C4-2B (cell line): ENCODE data around the gene CEP170.
"Not testable (repeated sequence)": the region's sequence is repeated elsewhere in the genome, so short reads cannot be mapped to it uniquely, and the experiment has no call there.

ENCODE experiments used
- H3K27ac ChIP-seq: fragments of 450-650 bp; 2 replicates; pipeline ENCODE4 v1.5.1; 2017
- ZFX ChIP-seq: fragments of 450-650 bp; IDR thresholded peaks from 2 replicates; pipeline ENCODE4 v1.6.1; 2017
- TF ChIP-seq, protein P1 (sequence below): fragments of 450-650 bp; conservative IDR thresholded peaks from 2 replicates; pipeline ENCODE4 v1.5.1; 2017; ENCODE audit warnings: mild to moderate bottlenecking

The CEP170 gene

DNA sequence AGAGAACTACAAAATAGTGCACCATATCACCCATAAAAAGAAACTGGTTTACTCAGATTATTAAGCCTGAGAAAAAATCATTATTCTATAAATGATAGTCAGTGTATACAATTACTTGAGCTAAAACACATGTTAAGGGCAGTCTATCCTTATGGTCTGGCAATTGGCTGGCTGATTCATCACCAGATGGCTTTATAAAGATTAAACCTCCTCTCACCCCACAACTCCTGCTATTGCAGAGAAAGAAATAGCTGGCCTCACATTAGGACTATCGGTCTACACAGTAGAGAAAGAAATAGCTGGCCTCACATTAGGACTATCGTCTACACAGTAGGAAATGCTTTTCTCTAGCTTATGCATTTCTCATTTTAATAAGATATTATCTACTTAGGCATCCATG, 21.2 kb downstream of the CEP170 start:
- no peak overlapping the region for H3K27ac ChIP-seq
- TF ChIP-seq, protein P1, sequence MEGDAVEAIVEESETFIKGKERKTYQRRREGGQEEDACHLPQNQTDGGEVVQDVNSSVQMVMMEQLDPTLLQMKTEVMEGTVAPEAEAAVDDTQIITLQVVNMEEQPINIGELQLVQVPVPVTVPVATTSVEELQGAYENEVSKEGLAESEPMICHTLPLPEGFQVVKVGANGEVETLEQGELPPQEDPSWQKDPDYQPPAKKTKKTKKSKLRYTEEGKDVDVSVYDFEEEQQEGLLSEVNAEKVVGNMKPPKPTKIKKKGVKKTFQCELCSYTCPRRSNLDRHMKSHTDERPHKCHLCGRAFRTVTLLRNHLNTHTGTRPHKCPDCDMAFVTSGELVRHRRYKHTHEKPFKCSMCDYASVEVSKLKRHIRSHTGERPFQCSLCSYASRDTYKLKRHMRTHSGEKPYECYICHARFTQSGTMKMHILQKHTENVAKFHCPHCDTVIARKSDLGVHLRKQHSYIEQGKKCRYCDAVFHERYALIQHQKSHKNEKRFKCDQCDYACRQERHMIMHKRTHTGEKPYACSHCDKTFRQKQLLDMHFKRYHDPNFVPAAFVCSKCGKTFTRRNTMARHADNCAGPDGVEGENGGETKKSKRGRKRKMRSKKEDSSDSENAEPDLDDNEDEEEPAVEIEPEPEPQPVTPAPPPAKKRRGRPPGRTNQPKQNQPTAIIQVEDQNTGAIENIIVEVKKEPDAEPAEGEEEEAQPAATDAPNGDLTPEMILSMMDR: no peak
- no peak for TF ChIP-seq ZFX

DNA sequence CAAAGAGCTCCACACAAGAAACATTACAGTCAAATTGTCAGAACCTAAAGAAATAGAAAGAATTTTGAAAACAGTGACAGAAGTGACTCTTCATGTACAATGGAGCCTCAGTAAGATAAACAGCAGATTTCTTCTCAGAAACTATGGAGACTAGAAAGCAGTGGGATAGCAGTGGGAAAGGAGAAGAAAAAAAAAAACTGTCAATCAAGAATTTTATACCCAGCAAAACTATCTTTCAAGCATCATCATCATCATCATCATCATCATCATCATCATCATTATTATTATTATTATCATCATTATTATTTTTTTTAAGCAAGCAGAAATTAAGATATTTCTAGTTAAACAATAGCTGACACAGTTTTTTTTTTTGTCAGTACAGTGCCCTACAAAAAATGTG, 24.2 kb downstream of the CEP170 start:
- TF ChIP-seq ZFX: no peak
- TF ChIP-seq, protein P1: no peak
- no peak overlapping the region for H3K27ac ChIP-seq

DNA sequence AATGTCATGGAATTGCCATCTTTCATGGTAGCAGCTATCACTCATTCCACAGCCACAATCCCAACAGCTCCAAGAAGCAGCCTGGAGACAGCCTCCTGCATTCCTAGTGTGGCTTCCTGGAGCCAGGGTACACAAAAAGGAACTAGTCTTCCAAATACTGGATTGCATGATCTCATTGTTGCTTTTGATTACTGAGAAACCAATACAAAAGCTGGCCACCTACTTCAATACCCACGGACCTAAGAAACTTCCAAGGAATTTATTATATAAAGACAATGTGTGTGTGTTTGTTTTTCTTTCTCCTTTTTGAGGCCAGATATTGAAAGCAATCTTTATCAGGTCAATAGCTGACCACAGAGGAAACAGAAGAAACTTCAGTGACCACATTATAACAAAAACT, 25.6 kb downstream of the CEP170 start:
- no peak overlapping the region for H3K27ac ChIP-seq
- TF ChIP-seq ZFX: no peak
- TF ChIP-seq, protein P1: no peak

DNA sequence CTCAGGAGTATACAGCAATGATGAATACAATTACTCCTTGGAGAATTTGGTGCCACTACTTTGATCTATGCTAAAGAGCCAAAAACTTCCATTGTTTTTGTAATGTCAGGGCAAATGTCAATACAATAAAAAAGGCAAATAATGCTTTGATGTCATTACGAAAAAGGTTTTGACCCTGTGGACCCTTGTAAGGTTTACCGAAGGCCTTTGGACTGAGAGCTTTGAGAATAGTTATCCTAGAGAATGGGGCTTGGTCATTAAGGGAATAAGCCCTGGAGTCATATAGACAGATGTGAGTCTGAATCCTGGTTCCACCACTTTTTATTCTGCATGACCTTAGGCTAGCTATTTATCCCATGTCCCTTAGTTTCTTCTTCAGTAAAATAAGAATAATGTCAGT, 27.5 kb downstream of the CEP170 start:
- TF ChIP-seq, protein P1: no peak
- no peak for TF ChIP-seq ZFX
- no peak overlapping the region for H3K27ac ChIP-seq

DNA sequence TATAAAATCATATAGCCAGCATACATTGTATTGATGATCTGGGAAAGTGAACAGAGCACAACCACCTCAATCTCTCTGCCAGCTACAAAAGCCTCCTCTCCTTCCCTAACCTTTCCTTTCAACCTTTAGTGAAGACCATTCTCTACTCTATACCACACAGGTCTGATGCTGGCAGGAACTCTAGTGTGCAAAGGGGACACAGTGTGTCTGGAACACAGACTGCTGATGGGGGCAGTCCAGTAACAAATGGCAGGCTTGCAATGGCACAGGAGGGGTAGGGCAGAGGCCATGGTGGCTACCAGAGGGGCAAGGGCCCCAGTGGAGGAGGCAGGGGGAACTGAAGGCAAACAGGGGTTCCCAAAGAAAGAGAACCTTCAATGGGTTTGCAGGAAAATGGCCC, 37.0 kb downstream of the CEP170 start:
- TF ChIP-seq ZFX: no peak
- TF ChIP-seq, protein P1: no peak

DNA sequence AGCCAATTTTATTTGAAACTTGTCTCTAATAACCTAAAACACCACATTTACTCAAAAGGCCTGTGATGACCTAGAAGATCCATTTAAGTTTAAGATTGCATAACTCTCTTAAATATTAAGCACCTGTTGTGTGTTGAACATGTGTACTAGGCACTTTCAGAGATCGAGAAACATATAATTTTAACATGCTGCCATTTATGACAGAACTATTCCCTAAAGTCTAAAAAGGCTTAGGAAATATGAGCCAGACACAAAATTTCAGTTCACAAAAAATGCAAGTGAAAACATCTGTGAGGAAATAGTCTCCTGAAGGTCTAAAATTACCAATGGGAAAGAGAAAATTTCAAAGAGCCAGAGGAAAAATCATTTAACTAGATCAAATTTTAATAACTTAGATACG, 37.7 kb downstream of the CEP170 start:
- H3K27ac ChIP-seq: no peak overlapping the region
- TF ChIP-seq ZFX: no peak
- TF ChIP-seq, protein P1: no peak

More for the DNA sequence above, 37.0 kb downstream of the CEP170 start:
- H3K27ac ChIP-seq: no peak overlapping the region

DNA sequence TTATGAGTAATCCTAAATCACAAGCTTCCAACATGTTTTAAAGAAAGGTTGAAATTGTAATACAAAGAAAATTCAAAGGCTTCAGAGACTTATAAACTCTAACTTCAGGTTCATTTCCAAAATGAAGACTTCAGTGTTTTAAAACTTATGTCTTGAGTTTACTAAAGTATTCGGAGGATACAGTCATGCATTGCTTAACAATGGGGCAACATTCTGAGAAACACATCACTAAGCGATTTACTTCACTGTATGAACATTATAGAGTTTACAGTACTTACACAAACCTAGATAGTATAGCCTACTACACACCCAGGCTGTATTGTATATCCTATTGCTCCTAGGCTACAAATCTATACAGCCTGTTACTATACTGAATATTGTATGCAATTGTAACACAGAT, 38.3 kb downstream of the CEP170 start:
- no peak overlapping the region for H3K27ac ChIP-seq
- no peak for TF ChIP-seq ZFX
- TF ChIP-seq, protein P1: no peak

DNA sequence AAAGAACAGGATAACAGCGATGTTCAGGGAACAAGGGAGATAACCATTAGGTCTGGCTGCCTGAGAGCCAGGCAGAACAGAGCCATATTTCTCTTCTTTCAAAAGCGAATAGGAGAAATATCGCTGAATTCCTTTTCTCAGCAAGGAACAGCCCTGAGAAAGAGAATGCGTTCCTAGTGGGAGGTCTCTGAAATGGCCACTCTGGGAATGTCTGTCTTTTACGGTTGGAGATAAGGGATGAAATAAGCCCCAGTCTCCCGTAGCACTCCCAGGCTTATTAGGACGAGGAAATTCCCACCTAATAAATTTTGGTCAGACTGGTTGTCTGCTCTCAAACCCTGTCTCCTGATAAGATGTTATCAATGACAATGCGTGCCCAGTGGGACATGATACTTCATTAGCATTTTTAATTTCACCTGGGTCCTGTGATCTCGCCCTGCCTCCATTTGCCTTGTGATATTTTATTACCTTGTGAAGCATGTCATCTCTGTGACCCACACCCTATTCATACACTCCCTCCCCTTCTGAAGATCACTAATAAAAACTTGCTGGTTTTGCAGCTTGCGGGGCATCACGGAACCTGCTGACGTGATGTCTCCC, 39.7 kb downstream of the CEP170 start:
- H3K27ac ChIP-seq: not testable (repeated sequence)
